SU-DHL-6 (cell line): ENCODE results near the gene FASLG.

Experiments
- H2AFZ ChIP-seq: fragments of 200-600 bp; sonication (generic); 2 replicates; pipeline ENCODE4 v1.6.1; 2014; ENCODE audit warnings: low read depth, mild to moderate bottlenecking, moderate library complexity, mixed read lengths, antibody characterized with exemption, low read length; ENCODE audit not compliant: severe bottlenecking
- H3F3A ChIP-seq: fragments of 200-600 bp; shearing (Covaris generic); 2 replicates; pipeline ENCODE4 v1.6.0; 2016; ENCODE audit warnings: antibody characterized with exemption, mild to moderate bottlenecking; ENCODE audit not compliant: insufficient read depth
- H3K27ac ChIP-seq: fragments of 200-600 bp; sonication (generic); 2 replicates; pipeline ENCODE4 v1.5.1; 2016; ENCODE audit warnings: low read depth, mild to moderate bottlenecking, low read length, moderate library complexity, mixed read lengths
- H3K27me3 ChIP-seq: fragments of 200-600 bp; sonication (generic), shearing (Covaris generic); 2 replicates; pipeline ENCODE4 v1.6.0; 2014; ENCODE audit warnings: mild to moderate bottlenecking, low read length
- H3K36me3 ChIP-seq: fragments of 200-600 bp; sonication (generic); 2 replicates; pipeline ENCODE4 v1.6.1; 2014; ENCODE audit warnings: mild to moderate bottlenecking, low read length, mixed read lengths
- H3K4me2 ChIP-seq: fragments of 300-600, 200-600 bp; shearing (Covaris generic), sonication (generic); 2 replicates; pipeline ENCODE4 v1.6.0; 2014; ENCODE audit warnings: low read length, low read depth, mild to moderate bottlenecking; ENCODE audit not compliant: poor library complexity, severe bottlenecking
- H3K4me3 ChIP-seq: fragments of 200-600 bp; sonication (generic); 2 replicates; pipeline ENCODE4 v1.5.1; 2014; ENCODE audit warnings: antibody characterized with exemption, low read length, mild to moderate bottlenecking, mixed read lengths; ENCODE audit not compliant: insufficient read depth, poor library complexity, severe bottlenecking
- H3K79me2 ChIP-seq: fragments of 200-600 bp; sonication (generic); 2 replicates; pipeline ENCODE4 v1.6.1; 2014; ENCODE audit warnings: mild to moderate bottlenecking, low read length, moderate library complexity; ENCODE audit not compliant: insufficient read depth
- H3K9ac ChIP-seq: fragments of 200-600 bp; sonication (generic); 2 replicates; pipeline ENCODE4 v1.7.0; 2014; ENCODE audit warnings: mild to moderate bottlenecking, low read length
- H3K9me2 ChIP-seq: fragments of 200-600 bp; sonication (generic); replicated peaks from 2 replicates; pipeline ENCODE4 v1.6.1; 2014; ENCODE audit warnings: low read length; ENCODE audit not compliant: insufficient read depth
- H3K9me3 ChIP-seq: fragments of 200-600 bp; sonication (generic); 2 replicates; pipeline ENCODE4 v1.6.1; 2014; ENCODE audit warnings: low read length, mixed read lengths; ENCODE audit not compliant: insufficient read depth
- H4K20me1 ChIP-seq: fragments of 200-600 bp; sonication (generic); 2 replicates; pipeline ENCODE4 v1.6.1; 2014; ENCODE audit warnings: low read depth, mild to moderate bottlenecking, antibody characterized with exemption, low read length, moderate library complexity, mixed read lengths
- CTCF ChIP-seq: fragments of 200-600 bp; sonication (generic); IDR thresholded peaks from one replicate; pipeline ENCODE4 v1.5.1; 2017; ENCODE audit warnings: antibody characterized with exemption, mild to moderate bottlenecking, low read length, moderate library complexity; ENCODE audit not compliant: insufficient read depth, poor library complexity, severe bottlenecking
- EZH2phosphoT487 ChIP-seq: fragments of 200-600 bp; sonication (generic), shearing (Covaris generic); conservative IDR thresholded peaks from 2 replicates; pipeline ENCODE4 v1.6.1; 2018; ENCODE audit warnings: mild to moderate bottlenecking, antibody characterized with exemption, low read length, moderate library complexity, mixed read lengths

The FASLG gene

GRCh38 chr1:172647987-172648386 is 10.9 kb upstream of the FASLG start:
- H3K4me3 ChIP-seq, result no peak overlapping the region
- H3K9me2 ChIP-seq, result no peaks in the 10 kb centered on the region
- H3K9ac ChIP-seq, result no peak overlapping the region
- H3K27me3 ChIP-seq, result no peaks in the 10 kb centered on the region
- H3K36me3 ChIP-seq, result no peaks in the 10 kb centered on the region
- H2AFZ ChIP-seq, result no peak overlapping the region
- H3F3A ChIP-seq, result no peaks in the 10 kb centered on the region
- no peaks in the 10 kb centered on the region for H4K20me1 ChIP-seq
- no peak for TF ChIP-seq EZH2phosphoT487
- no peak for TF ChIP-seq CTCF
- no peak overlapping the region for H3K27ac ChIP-seq
- no peaks in the 10 kb centered on the region for H3K79me2 ChIP-seq
- H3K4me2 ChIP-seq, result no peak overlapping the region
- no peaks in the 10 kb centered on the region for H3K9me3 ChIP-seq

GRCh38 chr1:172650474-172651193 is 8.3 kb upstream of the FASLG start:
- TF ChIP-seq EZH2phosphoT487 (no peak), CTCF (no peak)
- Histone ChIP-seq H3K4me2 (no peak overlapping the region), H4K20me1 (no peaks in the 10 kb centered on the region), H3K9me3 (no peaks in the 10 kb centered on the region), H3K9me2 (no peaks in the 10 kb centered on the region), H3K9ac (no peak overlapping the region), H3K79me2 (no peaks in the 10 kb centered on the region), H3K27me3 (no peaks in the 10 kb centered on the region), H3K27ac (no peak overlapping the region), H3K4me3 (no peak overlapping the region), H2AFZ (no peak overlapping the region), H3K36me3 (no peaks in the 10 kb centered on the region), H3F3A (no peaks in the 10 kb centered on the region)

GRCh38 chr1:172653015-172653709 is 5.7 kb upstream of the FASLG start:
- Histone ChIP-seq H3K27ac (no peak overlapping the region), H3K9me2 (no peaks in the 10 kb centered on the region), H3K4me2 (no peak overlapping the region), H3K27me3 (no peaks in the 10 kb centered on the region), H2AFZ (no peak overlapping the region), H3K36me3 (no peaks in the 10 kb centered on the region), H3K9me3 (no peaks in the 10 kb centered on the region), H3F3A (no peaks in the 10 kb centered on the region), H3K4me3 (no peak overlapping the region), H3K79me2 (no peaks in the 10 kb centered on the region), H4K20me1 (no peaks in the 10 kb centered on the region), H3K9ac (no peak overlapping the region)
- no peak for TF ChIP-seq EZH2phosphoT487
- no peak for TF ChIP-seq CTCF
